ENCODE data around the gene BAG1.

DNA sequence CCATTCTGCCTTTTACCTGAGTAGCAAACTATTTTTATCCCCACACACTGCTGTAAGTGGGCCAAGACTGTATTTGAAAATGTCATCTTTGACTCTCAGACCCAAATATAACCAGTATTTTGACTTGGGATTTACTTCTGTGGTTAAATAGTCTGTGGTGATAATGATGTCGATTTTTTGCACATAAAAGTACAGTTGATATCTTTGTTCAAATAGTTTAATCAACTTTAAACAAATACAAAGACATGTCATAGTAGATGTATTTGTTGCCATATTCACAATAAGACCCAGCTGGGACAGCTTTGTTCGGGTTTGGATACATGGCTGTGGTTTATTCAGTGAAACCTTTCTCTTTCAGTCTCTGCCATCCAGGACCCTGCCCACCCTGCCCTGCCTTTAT, 46.2 kb upstream of the BAG1 start:
- TF ChIP-seq, protein P1, sequence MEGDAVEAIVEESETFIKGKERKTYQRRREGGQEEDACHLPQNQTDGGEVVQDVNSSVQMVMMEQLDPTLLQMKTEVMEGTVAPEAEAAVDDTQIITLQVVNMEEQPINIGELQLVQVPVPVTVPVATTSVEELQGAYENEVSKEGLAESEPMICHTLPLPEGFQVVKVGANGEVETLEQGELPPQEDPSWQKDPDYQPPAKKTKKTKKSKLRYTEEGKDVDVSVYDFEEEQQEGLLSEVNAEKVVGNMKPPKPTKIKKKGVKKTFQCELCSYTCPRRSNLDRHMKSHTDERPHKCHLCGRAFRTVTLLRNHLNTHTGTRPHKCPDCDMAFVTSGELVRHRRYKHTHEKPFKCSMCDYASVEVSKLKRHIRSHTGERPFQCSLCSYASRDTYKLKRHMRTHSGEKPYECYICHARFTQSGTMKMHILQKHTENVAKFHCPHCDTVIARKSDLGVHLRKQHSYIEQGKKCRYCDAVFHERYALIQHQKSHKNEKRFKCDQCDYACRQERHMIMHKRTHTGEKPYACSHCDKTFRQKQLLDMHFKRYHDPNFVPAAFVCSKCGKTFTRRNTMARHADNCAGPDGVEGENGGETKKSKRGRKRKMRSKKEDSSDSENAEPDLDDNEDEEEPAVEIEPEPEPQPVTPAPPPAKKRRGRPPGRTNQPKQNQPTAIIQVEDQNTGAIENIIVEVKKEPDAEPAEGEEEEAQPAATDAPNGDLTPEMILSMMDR (conservative IDR thresholded peaks at IDR 0.05; ENCODE audit: low read depth, low read length): no peak
- no peak for TF ChIP-seq EZH2 (IDR thresholded peaks at IDR 0.05; ENCODE audit: low read length, unreplicated experiment)
- TF ChIP-seq EZH2phosphoT487 (IDR thresholded peaks at IDR 0.05; ENCODE audit: borderline replicate concordance, low read length): no peak
